HepG2 (cell line): ENCODE data around the gene IL10RA. TPM values are rescaled to one million over a fixed set of nuclear protein-coding genes. Genes with fewer than 3 reads are reported as not detected.

Experiments used
- ATAC-seq: fragments of 200-7000 bp; cut with Tn5 transposase; 3 replicates; pipeline ENCODE4 v1.9.1; 2020; ENCODE audit warnings: mild to moderate bottlenecking, moderate library complexity
- Bru-seq: library from RNA; stranded (reverse); fragments of 400-500 nt; gene quantifications from one replicate; lab custom pipeline; 2021; lab: Mats Ljungman, UMichigan
- BruChase-seq, 2 experiments: library from RNA; stranded (reverse); fragments of 400-500 nt; gene quantifications; one replicate each; lab custom pipeline; 2021; lab: Mats Ljungman, UMichigan
- BruUV-seq: library from RNA; stranded (reverse); fragments of 400-500 nt; replicated peaks from 2 replicates; lab custom pipeline; 2021; lab: Mats Ljungman, UMichigan
- CTCF ChIA-PET: fragments of 300-600 bp; formaldehyde crosslinking; extraction: SDS; loops from one replicate; lab custom pipeline; 2021; ENCODE audit warnings: low total read pairs, inconsistent platforms, low intra/inter-chr PET ratio; lab: Yijun Ruan, JAX
- POLR2A ChIA-PET: fragments of 350-600 bp; sonication (Branson Sonifier 250); formaldehyde crosslinking; loops from one replicate; lab custom pipeline; 2020; ENCODE audit warnings: antibody characterized with exemption, inconsistent platforms; lab: Yijun Ruan, JAX
- DNase-seq: peaks from one replicate; pipeline ENCODE4 v3.0.0-alpha.2; 2015; ENCODE audit warnings: low spot score
- FAIRE-seq: peaks from 3 replicates; lab custom pipeline; 2011; peaks lifted over from hg19 to GRCh38; lab: Jason Lieb, UNC
- H2AFZ ChIP-seq: one replicate; pipeline ENCODE4 v1.6.1; 2011; ENCODE audit warnings: low read length, inconsistent platforms
- H3K27ac ChIP-seq: fragments of 300-600 bp; 3 replicates; pipeline ENCODE4 v1.8.0; 2011; ENCODE audit warnings: mixed run types, mild to moderate bottlenecking, mixed read lengths, low read length, inconsistent platforms; ENCODE audit not compliant: insufficient read depth; ENCODE audit errors: extremely low read length
- H3K27me3 ChIP-seq, 2 experiments: fragments of 200-600 bp in 1 of 2; 2 replicates in 1 of 2; 3 replicates in 1 of 2; pipeline versions ENCODE4 v1.6.0 to v1.8.0; 2011; ENCODE audit warnings: low read length in 2 of 2, mild to moderate bottlenecking in 2 of 2, moderate library complexity in 2 of 2, inconsistent platforms in 1 of 2; ENCODE audit not compliant: insufficient read depth in 2 of 2, control insufficient read depth in 1 of 2
- H3K36me3 ChIP-seq, 2 experiments: fragments of 200-600 bp in 1 of 2; replicated peaks in 1 of 2; 2 replicates in 1 of 2; 3 replicates in 1 of 2; pipeline versions ENCODE4 v1.5.1 to v1.8.0; 2011; ENCODE audit warnings: low read length in 2 of 2, inconsistent platforms in 1 of 2; ENCODE audit not compliant: insufficient read depth in 2 of 2, control insufficient read depth in 1 of 2
- H3K4me1 ChIP-seq: 2 replicates; pipeline ENCODE4 v1.5.1; 2012; ENCODE audit warnings: low read length, inconsistent platforms; ENCODE audit not compliant: insufficient read depth
- H3K4me2 ChIP-seq: 2 replicates; pipeline ENCODE4 v1.6.0; 2011; ENCODE audit warnings: low read depth, low read length, inconsistent platforms
- H3K4me3 ChIP-seq, 3 experiments: fragments of 200-600 bp in 1 of 3; sonication (generic), shearing (Covaris generic) in 1 of 3; replicated peaks in 1 of 3; 2 replicates each; pipeline ENCODE4 v1.5.1; 2011 to 2016; ENCODE audit warnings: low read length in 3 of 3, inconsistent platforms in 2 of 3, low read depth in 2 of 3, mild to moderate bottlenecking in 2 of 3, control low read depth in 1 of 3, mixed read lengths in 1 of 3; ENCODE audit not compliant: insufficient read depth in 1 of 3
- H3K79me2 ChIP-seq: one replicate; pipeline ENCODE4 v1.6.1; 2011; ENCODE audit warnings: low read length, inconsistent platforms; ENCODE audit not compliant: insufficient read depth
- H3K9ac ChIP-seq: 2 replicates; pipeline ENCODE4 v1.6.0; 2011; ENCODE audit warnings: mild to moderate bottlenecking, low read depth, low read length, inconsistent platforms; ENCODE audit not compliant: insufficient read depth
- H3K9me3 ChIP-seq: 2 replicates; pipeline ENCODE4 v1.5.1; 2012; ENCODE audit warnings: mild to moderate bottlenecking, low read length
- H4K20me1 ChIP-seq: 2 replicates; pipeline ENCODE4 v1.6.0; 2011; ENCODE audit warnings: inconsistent platforms, mild to moderate bottlenecking, low read length, moderate library complexity; ENCODE audit not compliant: insufficient read depth
- HMGA1 ChIP-seq: sonication (generic); formaldehyde crosslinking; conservative IDR thresholded peaks from 2 replicates; pipeline ENCODE4 v1.4.0; 2020; ENCODE audit warnings: missing genetic modification reagents
- HNRNPK ChIP-seq: fragments of 200-400 bp; formaldehyde crosslinking; IDR thresholded peaks from 2 replicates; pipeline ENCODE4 v1.6.1; 2018; ENCODE audit warnings: low read length, low read depth, moderate library complexity, mild to moderate bottlenecking; ENCODE audit not compliant: poor library complexity, severe bottlenecking
- HNRNPLL ChIP-seq: fragments of 200-400 bp; formaldehyde crosslinking; IDR thresholded peaks from 2 replicates; pipeline ENCODE4 v1.6.1; 2017; ENCODE audit warnings: mild to moderate bottlenecking, low read depth, low read length; ENCODE audit not compliant: poor library complexity, severe bottlenecking
- HOXA9 ChIP-seq: sonication (generic); formaldehyde crosslinking; IDR thresholded peaks from 2 replicates; pipeline ENCODE4 v1.8.1; 2022; ENCODE audit warnings: missing genetic modification reagents, mild to moderate bottlenecking, moderate library complexity, borderline replicate concordance
- KDM5B ChIP-seq: sonication (generic); formaldehyde crosslinking; IDR thresholded peaks from 2 replicates; pipeline ENCODE4 v1.4.0; 2020; ENCODE audit warnings: missing genetic modification reagents, mild to moderate bottlenecking, borderline replicate concordance
- NCOR1 ChIP-seq: fragments of 200-600 bp; sonication (generic); IDR thresholded peaks from 2 replicates; pipeline ENCODE4 v1.7.0; 2017; ENCODE audit warnings: antibody characterized with exemption, low read length, borderline replicate concordance
- NFYB ChIP-seq: sonication (generic); formaldehyde crosslinking; IDR thresholded peaks from 2 replicates; pipeline ENCODE4 v1.4.0; 2020; ENCODE audit warnings: missing genetic modification reagents
- PHF5A ChIP-seq: IDR thresholded peaks from one replicate; pipeline ENCODE4 v1.6.1; 2018; ENCODE audit warnings: low read depth, missing genetic modification reagents; ENCODE audit not compliant: unreplicated experiment
- RBAK ChIP-seq: sonication (generic); formaldehyde crosslinking; IDR thresholded peaks from 2 replicates; pipeline ENCODE4 v1.5.1; 2020; ENCODE audit warnings: mild to moderate bottlenecking, missing genetic modification reagents
- RFX5 ChIP-seq: IDR thresholded peaks from 2 replicates; pipeline ENCODE4 v1.6.1; 2011; ENCODE audit warnings: low read depth, low read length, improper control_type of control experiment
- ZNF225 ChIP-seq: sonication (generic); formaldehyde crosslinking; IDR thresholded peaks from 2 replicates; pipeline ENCODE4 v1.4.0; 2020; ENCODE audit warnings: mild to moderate bottlenecking, missing genetic modification reagents
- ZNF577 ChIP-seq: sonication (generic); formaldehyde crosslinking; IDR thresholded peaks from 2 replicates; pipeline ENCODE4 v1.4.0; 2020; ENCODE audit warnings: mild to moderate bottlenecking, low read depth, missing genetic modification reagents, borderline replicate concordance
- ZNF792 ChIP-seq: IDR thresholded peaks from 2 replicates; pipeline ENCODE4 v1.6.1; 2016
- WGBS: methylation state at CpG from one replicate; pipeline ENCODE4 v1.1.6; 2017; ENCODE audit warnings: low lambda C conversion rate; 5-methylcytosine and 5-hydroxymethylcytosine counted together
- in situ Hi-C: cut with HindIII; loops from 2 replicates; pipeline ENCODE4 v1.10.0; 2017; ENCODE audit warnings: low pct_unique_long_range_greater_than_20kb; ENCODE audit not compliant: extremely low pct_ligation_motif_present
- intact Hi-C: fragments of 100-400 bp; cut with micrococcal nuclease; formaldehyde crosslinking; loops from one replicate; pipeline ENCODE4 v1.10.0; 2022; ENCODE audit not compliant: unreplicated experiment
- long read RNA-seq, 2 experiments: library from RNA in 1 of 2; library from polyadenylated mRNA in 1 of 2; stranded (forward) in 1 of 2; unstranded in 1 of 2; transcript quantifications; one replicate each; pipeline ENCODE4 v2.0.0, GENCODE V29; 2019 to 2022
- polyA minus RNA-seq, 3 experiments: library from RNA; depleted of rRNA, polyadenylated mRNA; stranded (reverse); fragments of >200 nt; gene quantifications; 2 replicates each; pipeline ENCODE4 v1.2.3, GENCODE V29; 2011; ENCODE audit warnings: low replicate concordance in 1 of 3
- polyA plus RNA-seq, 8 experiments: library from polyadenylated mRNA; depleted of rRNA in 3 of 8; stranded (reverse) in 7 of 8; unstranded in 1 of 8; fragments of >200 nt; fragmentation: Illumina TruSeq in 4 of 8; extraction: Trizol in 4 of 8; gene quantifications; 2 replicates each; pipeline versions ENCODE4 v1.2.1 to v1.2.3, GENCODE V29; 2011 to 2016; ENCODE audit warnings: low read depth in 4 of 8, missing spikeins in 1 of 8, mixed read lengths in 1 of 8; ENCODE audit not compliant: insufficient read depth in 1 of 8
- total RNA-seq, 5 experiments: library from RNA; depleted of rRNA; stranded (reverse); fragments of >200 nt; fragmentation: Illumina TruSeq; extraction: Trizol; gene quantifications; 2 replicates each; pipeline ENCODE4 v1.2.3, GENCODE V29; 2016; ENCODE audit warnings: low read depth in 1 of 5
- TF ChIP-seq, protein P1 (sequence below): sonication (generic); formaldehyde crosslinking; IDR thresholded peaks from 2 replicates; pipeline ENCODE4 v1.5.0; 2020; ENCODE audit warnings: missing genetic modification reagents, mild to moderate bottlenecking, borderline replicate concordance
- TF ChIP-seq, protein P2 (sequence below): sonication (generic); formaldehyde crosslinking; IDR thresholded peaks from 2 replicates; pipeline ENCODE4 v1.9.0; 2022; ENCODE audit warnings: missing genetic modification reagents, mild to moderate bottlenecking, borderline replicate concordance
- TF ChIP-seq, protein P3 (sequence below): IDR thresholded peaks from 2 replicates; pipeline ENCODE4 v1.6.1; 2012; ENCODE audit warnings: inconsistent platforms

Gene IL10RA
- total RNA-seq (2016; rRNA removed; fragmentation: Illumina TruSeq; extraction: Trizol) (not detected in 2 replicates), polyA plus RNA-seq (2011; rRNA removed) (0.03 TPM in 1 of 2 replicates, not detected in the other), polyA minus RNA-seq (2011; rRNA and poly(A)+ RNA removed; ENCODE audit: low replicate concordance) (1.2 TPM in 1 of 2 replicates, not detected in the other), Bru-seq, nascent RNA (percentile 10 among the genes with signal in this experiment), BruChase-seq, experiment 1, labeled RNA remaining after a 6-hour chase (percentile 15 among the genes with signal in this experiment), BruChase-seq, experiment 2, labeled RNA remaining after a 2-hour chase (percentile 12 among the genes with signal in this experiment)
- total RNA-seq (2016; cell fraction: cytosol; rRNA removed; fragmentation: Illumina TruSeq; extraction: Trizol; ENCODE audit: low read depth): not detected in 2 replicates
- not detected in 2 replicates for total RNA-seq (2016; cell fraction: insoluble cytoplasmic fraction; rRNA removed; fragmentation: Illumina TruSeq; extraction: Trizol)
- total RNA-seq (2016; cell fraction: membrane; rRNA removed; fragmentation: Illumina TruSeq; extraction: Trizol): not detected in 2 replicates
- total RNA-seq (2016; cell fraction: nucleus; rRNA removed; fragmentation: Illumina TruSeq; extraction: Trizol): not detected in 2 replicates
- polyA plus RNA-seq (2011; cell fraction: cytosol; rRNA removed): 0.01 TPM in 1 of 2 replicates, not detected in the other
- polyA plus RNA-seq (2011; cell fraction: nucleus; rRNA removed): 0.07 TPM in 1 of 2 replicates, not detected in the other
- polyA plus RNA-seq (2012): 0.29 TPM in 1 of 2 replicates, not detected in the other
- not detected in 2 replicates for polyA plus RNA-seq (2016; cell fraction: cytosol; fragmentation: Illumina TruSeq; extraction: Trizol; ENCODE audit: low read depth)
- polyA plus RNA-seq (2016; cell fraction: insoluble cytoplasmic fraction; fragmentation: Illumina TruSeq; extraction: Trizol; ENCODE audit: low read depth): not detected in 2 replicates
- not detected in 2 replicates for polyA plus RNA-seq (2016; cell fraction: membrane; fragmentation: Illumina TruSeq; extraction: Trizol; ENCODE audit: low read depth)
- not detected in 2 replicates for polyA plus RNA-seq (2016; cell fraction: nucleus; fragmentation: Illumina TruSeq; extraction: Trizol; ENCODE audit: insufficient read depth, low read depth)
- not detected in 2 replicates for polyA minus RNA-seq (2011; cell fraction: cytosol; rRNA and poly(A)+ RNA removed)
- polyA minus RNA-seq (2011; cell fraction: nucleus; rRNA and poly(A)+ RNA removed): not detected in 2 replicates
- long read RNA-seq, experiment 1: 0 reads
- long read RNA-seq, experiment 2: 0 reads

DNA sequence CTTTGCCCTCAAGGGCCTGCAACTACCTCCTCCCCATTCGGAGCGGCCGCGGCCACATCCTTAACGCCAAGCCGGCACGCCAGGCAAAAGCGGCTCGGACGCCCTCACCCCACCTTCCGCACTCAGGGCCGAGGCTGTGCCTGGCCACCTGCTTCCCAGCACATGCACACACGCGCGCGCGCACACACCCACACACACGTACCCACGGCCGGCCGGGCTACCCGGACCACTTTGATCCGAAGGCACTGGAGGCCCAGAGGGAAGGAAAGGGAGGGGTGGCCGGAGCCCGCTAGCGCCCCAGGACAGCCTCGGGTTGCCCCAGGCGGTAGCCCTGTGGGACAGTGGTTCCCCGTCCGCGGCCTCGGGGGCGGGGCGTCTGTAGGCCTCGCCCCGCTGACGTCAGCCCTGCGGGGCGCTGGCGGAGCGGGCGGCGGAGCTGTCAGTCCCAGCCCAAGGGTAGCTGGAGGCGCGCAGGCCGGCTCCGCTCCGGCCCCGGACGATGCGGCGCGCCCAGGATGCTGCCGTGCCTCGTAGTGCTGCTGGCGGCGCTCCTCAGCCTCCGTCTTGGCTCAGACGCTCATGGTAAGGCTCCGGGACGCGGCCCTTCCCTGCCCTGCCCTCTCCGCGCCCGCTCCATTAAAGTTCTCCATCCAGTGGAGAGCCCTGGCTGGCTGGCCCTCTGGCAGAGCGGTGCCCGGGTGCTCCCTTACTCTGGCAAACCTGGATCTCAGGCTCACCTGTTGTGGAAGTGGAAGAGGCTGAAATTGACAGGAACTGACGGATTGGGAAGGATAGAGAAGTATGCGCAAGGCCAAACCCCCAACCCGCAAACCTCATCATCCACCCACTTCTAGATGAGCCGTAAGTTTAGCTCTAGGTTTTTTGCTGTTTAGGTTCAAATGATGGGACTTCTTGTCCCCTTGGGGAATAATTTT, at the start of gene IL10RA:
Gene IL10RA (plus strand): TSS at position 442 of the 935 bp plus-strand sequence. CDS start 74 bp downstream, at position 516.
- Histone ChIP-seq H3K27me3 (peaks cover 16 to 65% of the 10 kb centered on the region in 2 experiments), H3K36me3 (no peaks in the 10 kb centered on the region), H3K9ac (no peak within 1 kb of the TSS), H3K4me3 (peak within 1 kb of the TSS; percentile 33 to 59 (median 37)), H4K20me1 (no peaks in the 10 kb centered on the region), H3K4me2 (peak within 1 kb of the TSS; percentile 72), H3K79me2 (no peaks in the 10 kb centered on the region), H3K27ac (no peak within 1 kb of the TSS), H2AFZ (no peak within 1 kb of the TSS), H3K9me3 (no peaks in the 10 kb centered on the region), H3K4me1 (peaks cover 17% of the 10 kb centered on the region)
- whole genome bisulfite sequencing: 52% methylated on average over 6 of the region's 71 CpGs
- ChIA-PET CTCF (no interaction called here), POLR2A (no interaction called here)
- DNase-seq (peak; percentile 8), FAIRE-seq (no peak), ATAC-seq (peak; percentile 89)
- in situ Hi-C loops (no loop called here), intact Hi-C loops (no loop called here)
- BruUV-seq: no TSS peak
- TF ChIP-seq ZNF577 (CRISPR knock-in tag) (no peak), NFYB (CRISPR knock-in tag) (peak; percentile 42; the same call in 1 of the 2 replicates), RFX5 (no peak), HOXA9 (CRISPR knock-in tag) (no peak; the same call in 1 of the 2 replicates), HMGA1 (CRISPR knock-in tag) (no peak), HNRNPK (no peak), ZNF792 (CRISPR knock-in tag) (no peak), KDM5B (peak; percentile 52; the same call in 1 of the 2 replicates), NCOR1 (no peak), HNRNPLL (no peak), PHF5A (no peak), ZNF225 (CRISPR knock-in tag) (no peak), RBAK (CRISPR knock-in tag) (no peak)
- TF ChIP-seq, protein P1, sequence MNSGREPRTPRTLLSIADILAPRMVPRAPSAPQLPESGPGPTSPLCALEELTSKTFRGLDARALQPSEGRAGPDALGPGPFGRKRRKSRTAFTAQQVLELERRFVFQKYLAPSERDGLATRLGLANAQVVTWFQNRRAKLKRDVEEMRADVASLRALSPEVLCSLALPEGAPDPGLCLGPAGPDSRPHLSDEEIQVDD (CRISPR knock-in tag): 0 out of 2 replicates have a peak, but pooled peaks have one; percentile 47
- TF ChIP-seq, protein P2, sequence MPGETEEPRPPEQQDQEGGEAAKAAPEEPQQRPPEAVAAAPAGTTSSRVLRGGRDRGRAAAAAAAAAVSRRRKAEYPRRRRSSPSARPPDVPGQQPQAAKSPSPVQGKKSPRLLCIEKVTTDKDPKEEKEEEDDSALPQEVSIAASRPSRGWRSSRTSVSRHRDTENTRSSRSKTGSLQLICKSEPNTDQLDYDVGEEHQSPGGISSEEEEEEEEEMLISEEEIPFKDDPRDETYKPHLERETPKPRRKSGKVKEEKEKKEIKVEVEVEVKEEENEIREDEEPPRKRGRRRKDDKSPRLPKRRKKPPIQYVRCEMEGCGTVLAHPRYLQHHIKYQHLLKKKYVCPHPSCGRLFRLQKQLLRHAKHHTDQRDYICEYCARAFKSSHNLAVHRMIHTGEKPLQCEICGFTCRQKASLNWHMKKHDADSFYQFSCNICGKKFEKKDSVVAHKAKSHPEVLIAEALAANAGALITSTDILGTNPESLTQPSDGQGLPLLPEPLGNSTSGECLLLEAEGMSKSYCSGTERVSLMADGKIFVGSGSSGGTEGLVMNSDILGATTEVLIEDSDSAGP (CRISPR knock-in tag): peak; percentile 51; the same call in 1 of the 2 replicates
- TF ChIP-seq, protein P3, sequence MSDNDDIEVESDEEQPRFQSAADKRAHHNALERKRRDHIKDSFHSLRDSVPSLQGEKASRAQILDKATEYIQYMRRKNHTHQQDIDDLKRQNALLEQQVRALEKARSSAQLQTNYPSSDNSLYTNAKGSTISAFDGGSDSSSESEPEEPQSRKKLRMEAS: 0 out of 2 replicates have a peak, but pooled peaks have one; percentile 31
